Measurements from ENCODE around the gene GMFB. TPM values are rescaled to one million over a fixed set of nuclear protein-coding genes. Genes with fewer than 3 reads are reported as not detected.

The GMFB gene
- total RNA-seq, 2 donors from 2014 or later: 19.2 to 37.1 TPM

DNA sequence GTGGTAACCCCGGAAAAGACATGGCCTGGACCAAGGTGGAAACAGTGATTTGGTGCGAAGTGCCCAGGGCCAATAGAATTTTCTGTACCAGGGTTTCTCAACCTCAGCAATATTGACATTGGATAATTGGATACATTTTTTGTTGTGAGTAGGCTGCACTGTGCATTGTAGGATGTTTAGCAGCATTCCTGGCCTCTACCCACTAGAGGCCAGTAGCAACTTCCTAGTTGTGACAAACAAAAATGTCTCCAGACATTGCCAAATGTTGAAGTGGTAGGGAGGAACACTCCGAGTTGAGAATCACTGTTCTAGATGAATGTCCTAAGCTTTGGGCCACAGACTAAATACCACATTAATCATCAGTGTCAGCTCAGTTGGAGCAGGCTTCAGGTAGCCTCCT lies 14.7 kb upstream of the GMFB start:
- H3K4me1 ChIP-seq (replicated peaks): no peaks in the 10 kb centered on the region
- no peaks in the 10 kb centered on the region for H3K27me3 ChIP-seq (replicated peaks; ENCODE audit: insufficient read depth)
- no peak overlapping the region for H3K27ac ChIP-seq
- no peaks in the 10 kb centered on the region for H3K9me3 ChIP-seq
- no peak for TF ChIP-seq POLR2A (IDR thresholded peaks at IDR 0.05)
- no peak for TF ChIP-seq POLR2AphosphoS5 (IDR thresholded peaks at IDR 0.05)
- TF ChIP-seq, protein P1, sequence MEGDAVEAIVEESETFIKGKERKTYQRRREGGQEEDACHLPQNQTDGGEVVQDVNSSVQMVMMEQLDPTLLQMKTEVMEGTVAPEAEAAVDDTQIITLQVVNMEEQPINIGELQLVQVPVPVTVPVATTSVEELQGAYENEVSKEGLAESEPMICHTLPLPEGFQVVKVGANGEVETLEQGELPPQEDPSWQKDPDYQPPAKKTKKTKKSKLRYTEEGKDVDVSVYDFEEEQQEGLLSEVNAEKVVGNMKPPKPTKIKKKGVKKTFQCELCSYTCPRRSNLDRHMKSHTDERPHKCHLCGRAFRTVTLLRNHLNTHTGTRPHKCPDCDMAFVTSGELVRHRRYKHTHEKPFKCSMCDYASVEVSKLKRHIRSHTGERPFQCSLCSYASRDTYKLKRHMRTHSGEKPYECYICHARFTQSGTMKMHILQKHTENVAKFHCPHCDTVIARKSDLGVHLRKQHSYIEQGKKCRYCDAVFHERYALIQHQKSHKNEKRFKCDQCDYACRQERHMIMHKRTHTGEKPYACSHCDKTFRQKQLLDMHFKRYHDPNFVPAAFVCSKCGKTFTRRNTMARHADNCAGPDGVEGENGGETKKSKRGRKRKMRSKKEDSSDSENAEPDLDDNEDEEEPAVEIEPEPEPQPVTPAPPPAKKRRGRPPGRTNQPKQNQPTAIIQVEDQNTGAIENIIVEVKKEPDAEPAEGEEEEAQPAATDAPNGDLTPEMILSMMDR (IDR thresholded peaks at IDR 0.05): no peak
- WGBS: 69% methylated on average over 3 of the region's 3 CpGs
- intact Hi-C loops (cut with DNase I): no loop called here
- H3K4me3 ChIP-seq: no peak overlapping the region
- no peak for DNase-seq (ENCODE audit: low spot score)
- H3K36me3 ChIP-seq: no peaks in the 10 kb centered on the region

DNA sequence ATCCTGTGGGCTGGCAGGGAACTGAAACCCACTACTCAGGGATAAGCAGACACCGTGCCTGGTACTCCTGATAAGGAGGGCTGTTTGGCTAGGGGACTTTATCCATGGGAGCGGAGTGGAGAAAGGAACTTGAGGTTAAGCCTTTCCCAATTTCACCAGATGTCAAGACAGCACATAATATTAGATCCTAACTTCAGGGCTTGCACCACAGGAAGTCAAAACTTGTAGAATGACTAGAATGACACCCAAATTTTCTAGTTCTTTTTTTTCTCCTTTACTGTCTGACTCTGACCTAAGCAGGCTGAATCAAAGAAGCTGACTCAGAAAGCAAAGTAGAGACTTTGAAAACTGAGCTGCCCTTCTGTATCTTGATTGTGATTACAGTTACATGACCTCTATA lies 13.8 kb upstream of the GMFB start:
- 67% methylated on average over 2 of the region's 2 CpGs for WGBS
- TF ChIP-seq, protein P1 (IDR thresholded peaks at IDR 0.05): no peak
- TF ChIP-seq POLR2AphosphoS5 (IDR thresholded peaks at IDR 0.05): no peak
- Histone ChIP-seq H3K9me3 (no peaks in the 10 kb centered on the region), H3K36me3 (no peaks in the 10 kb centered on the region), H3K27me3 (replicated peaks; ENCODE audit: insufficient read depth) (no peaks in the 10 kb centered on the region), H3K4me1 (replicated peaks) (no peaks in the 10 kb centered on the region), H3K4me3 (no peak overlapping the region), H3K27ac (no peak overlapping the region)
- intact Hi-C loops (cut with DNase I): no loop called here
- DNase-seq (ENCODE audit: low spot score): no peak

DNA sequence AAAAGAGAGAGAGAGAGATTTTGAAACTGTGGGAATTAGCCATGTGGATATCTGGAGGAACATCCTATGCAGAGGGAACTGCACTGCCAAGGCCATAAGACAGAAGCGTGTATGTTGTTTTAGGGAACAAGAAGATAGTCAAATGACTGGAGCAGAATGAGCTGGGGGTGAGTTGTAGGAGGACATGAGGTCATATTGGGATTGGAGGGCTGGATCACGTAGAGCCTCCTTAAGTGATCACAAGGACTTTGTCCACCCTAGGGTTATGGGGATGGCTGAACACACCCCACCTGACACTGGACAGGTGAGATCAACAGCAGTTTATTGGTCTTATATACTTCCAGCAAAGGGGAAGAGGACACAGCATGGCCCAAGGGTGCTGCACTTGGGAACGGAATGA lies 12.7 kb upstream of the GMFB start:
- Histone ChIP-seq H3K36me3 (no peaks in the 10 kb centered on the region), H3K4me1 (replicated peaks) (no peaks in the 10 kb centered on the region), H3K9me3 (no peaks in the 10 kb centered on the region), H3K27ac (no peak overlapping the region), H3K4me3 (no peak overlapping the region), H3K27me3 (replicated peaks; ENCODE audit: insufficient read depth) (no peaks in the 10 kb centered on the region)
- 92% methylated on average over 3 of the region's 3 CpGs for WGBS
- DNase-seq (ENCODE audit: low spot score): no peak
- TF ChIP-seq, protein P1 (IDR thresholded peaks at IDR 0.05): no peak
- TF ChIP-seq POLR2AphosphoS5 (IDR thresholded peaks at IDR 0.05) (no peak), POLR2A (IDR thresholded peaks at IDR 0.05) (no peak)
- intact Hi-C loops (cut with DNase I): no loop called here

DNA sequence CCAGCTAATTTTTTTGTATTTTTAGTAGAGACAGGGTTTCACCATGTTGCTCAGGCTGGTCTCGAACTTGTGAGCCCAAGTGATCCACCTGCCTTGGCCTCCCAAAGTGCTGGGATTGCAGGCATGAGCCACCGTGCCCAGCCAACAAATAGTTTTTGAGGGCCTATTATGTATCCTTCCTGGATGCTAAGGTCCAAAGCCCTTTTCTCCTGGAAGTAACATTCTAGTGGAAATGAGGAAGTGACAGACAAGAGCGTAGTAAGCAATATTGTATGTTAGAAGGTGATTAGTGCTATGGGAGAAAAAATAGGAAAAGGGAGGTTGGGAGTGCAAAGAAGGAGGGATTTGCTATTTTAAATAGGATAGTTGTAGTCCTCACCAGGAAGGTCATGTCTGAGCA lies 12.0 kb upstream of the GMFB start:
- DNase-seq (ENCODE audit: low spot score): no peak
- Histone ChIP-seq H3K9me3 (no peaks in the 10 kb centered on the region), H3K4me1 (replicated peaks) (no peaks in the 10 kb centered on the region), H3K27ac (no peak overlapping the region), H3K27me3 (replicated peaks; ENCODE audit: insufficient read depth) (no peaks in the 10 kb centered on the region), H3K36me3 (no peaks in the 10 kb centered on the region), H3K4me3 (no peak overlapping the region)
- intact Hi-C loops (cut with DNase I): no loop called here
- 87% methylated on average over 3 of the region's 3 CpGs for WGBS
- TF ChIP-seq, protein P1 (IDR thresholded peaks at IDR 0.05): no peak
- TF ChIP-seq POLR2AphosphoS5 (IDR thresholded peaks at IDR 0.05) (no peak), POLR2A (IDR thresholded peaks at IDR 0.05) (no peak)

DNA sequence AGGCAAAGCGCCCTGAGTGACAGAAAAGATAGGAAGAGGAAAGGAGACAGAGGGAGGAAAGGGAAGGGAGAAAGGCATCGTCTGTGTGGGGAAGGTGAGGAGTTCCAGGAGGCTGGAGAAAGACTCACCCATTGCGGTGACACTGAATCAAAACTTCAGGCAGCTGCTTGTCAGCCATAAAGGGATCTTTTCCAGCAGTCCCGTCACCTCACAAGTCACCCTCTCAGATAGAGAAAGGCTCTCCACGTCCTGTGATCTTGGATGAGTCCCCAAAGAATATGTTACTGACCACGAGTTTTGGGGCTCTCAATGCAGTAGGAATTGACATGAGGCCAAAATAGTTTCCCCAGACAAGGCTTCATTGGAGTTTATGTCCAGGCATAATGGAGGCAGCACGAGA lies 9.8 kb upstream of the GMFB start:
- WGBS: 86% methylated on average over 7 of the region's 7 CpGs
- Histone ChIP-seq H3K27ac (no peak overlapping the region), H3K9me3 (no peaks in the 10 kb centered on the region), H3K4me1 (replicated peaks) (no peaks in the 10 kb centered on the region), H3K4me3 (no peak overlapping the region), H3K27me3 (replicated peaks; ENCODE audit: insufficient read depth) (no peaks in the 10 kb centered on the region), H3K36me3 (no peaks in the 10 kb centered on the region)
- intact Hi-C loops (cut with DNase I): no loop called here
- DNase-seq (ENCODE audit: low spot score): no peak
- no peak for TF ChIP-seq POLR2AphosphoS5 (IDR thresholded peaks at IDR 0.05)
- TF ChIP-seq, protein P1 (IDR thresholded peaks at IDR 0.05): no peak
- TF ChIP-seq POLR2A (IDR thresholded peaks at IDR 0.05): no peak

All from prostate gland (tissue), 2 donors.